Adipose tissue (tissue), 3 donors: ENCODE results near the gene SH3RF1. TPM values are rescaled to one million over a fixed set of nuclear protein-coding genes. Genes with fewer than 3 reads are reported as not detected.

ENCODE experiments used
- H3K27ac ChIP-seq: one replicate; pipeline ENCODE4 v1.5.1; 2013; ENCODE audit warnings: low read depth, low read length
- WGBS, 3 donors: extraction: QIAGEN DNeasy Blood & Tissue Kit; methylation state at CpG; one replicate each; pipeline ENCODE4 v1.1.7; 2013; 5-methylcytosine and 5-hydroxymethylcytosine counted together
- polyA plus RNA-seq, 3 donors: library from polyadenylated mRNA; stranded (reverse); fragments of 200-250 nt; gene quantifications; one replicate each; pipeline ENCODE4 v1.2.3, GENCODE V29; 2013
- donor health status: healthy with polysubstance abuse.
- donor health status: Bipolar disorder and iron deficiency.
- donor health status: healthy.

SH3RF1 gene
- polyA plus RNA-seq, 3 donors, result 3.7 to 8.1 (median 7.5) TPM

DNA sequence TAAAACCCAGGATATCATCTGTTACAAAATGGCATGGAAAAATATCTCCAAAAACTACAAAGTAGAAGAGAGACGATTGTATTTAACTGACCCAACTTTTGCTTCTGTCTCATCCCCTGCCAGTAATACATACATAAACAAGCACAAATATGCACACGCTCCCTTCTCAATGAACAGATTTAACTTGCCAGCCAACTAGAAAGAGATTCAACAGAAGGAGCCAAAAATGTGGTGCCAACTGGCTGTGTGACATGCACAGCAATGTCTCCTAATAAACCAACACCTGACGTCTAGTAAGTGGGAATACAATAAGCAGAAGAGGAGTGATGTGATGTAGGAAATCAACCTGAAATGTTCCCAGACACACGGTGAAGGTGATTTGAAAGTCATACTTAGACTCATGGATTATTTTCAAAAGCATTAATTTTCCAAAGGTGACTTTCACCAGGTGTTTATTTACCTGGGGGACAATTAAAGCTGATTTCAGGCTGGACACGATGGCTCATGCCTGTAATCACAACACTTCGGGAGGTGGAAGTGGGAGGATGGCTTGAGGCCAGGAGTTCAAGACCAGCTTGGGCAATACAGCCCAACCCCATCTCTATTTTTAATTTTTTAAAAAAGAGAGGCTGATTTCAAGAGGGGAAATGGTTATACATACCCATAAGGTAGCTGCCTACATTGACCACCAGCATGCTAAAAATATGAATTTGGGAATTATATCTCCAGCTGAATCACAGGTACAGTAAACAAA is 33.7 kb downstream of the SH3RF1 start:
- H3K27ac ChIP-seq, result no peak overlapping the region
- whole genome bisulfite sequencing, 3 donors, result 30 to 55% (median 49%) methylated on average over 6 of the region's 6 CpGs

DNA sequence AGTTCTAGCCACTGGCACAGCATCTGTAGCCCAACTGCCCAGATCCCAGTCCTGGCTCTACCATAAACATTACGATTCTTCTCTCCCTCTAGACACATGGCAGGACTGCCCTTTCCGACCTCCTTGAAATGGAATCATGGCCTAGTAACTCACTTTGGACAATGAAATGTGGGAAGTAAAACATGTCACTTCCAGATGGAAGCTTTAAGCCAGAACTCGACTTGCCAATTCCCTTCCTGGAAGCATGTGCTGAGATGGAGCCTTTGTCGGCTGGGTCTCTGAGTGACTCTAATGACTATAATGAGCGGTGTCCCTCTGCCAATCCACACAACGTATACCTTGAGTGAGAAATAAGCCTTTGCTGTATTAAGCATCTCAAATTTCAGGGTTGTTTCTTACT is 34.7 kb downstream of the SH3RF1 start:
- no peak overlapping the region for H3K27ac ChIP-seq
- 76 to 81% (median 81%) methylated on average over 6 of the region's 6 CpGs for WGBS, 3 donors

DNA sequence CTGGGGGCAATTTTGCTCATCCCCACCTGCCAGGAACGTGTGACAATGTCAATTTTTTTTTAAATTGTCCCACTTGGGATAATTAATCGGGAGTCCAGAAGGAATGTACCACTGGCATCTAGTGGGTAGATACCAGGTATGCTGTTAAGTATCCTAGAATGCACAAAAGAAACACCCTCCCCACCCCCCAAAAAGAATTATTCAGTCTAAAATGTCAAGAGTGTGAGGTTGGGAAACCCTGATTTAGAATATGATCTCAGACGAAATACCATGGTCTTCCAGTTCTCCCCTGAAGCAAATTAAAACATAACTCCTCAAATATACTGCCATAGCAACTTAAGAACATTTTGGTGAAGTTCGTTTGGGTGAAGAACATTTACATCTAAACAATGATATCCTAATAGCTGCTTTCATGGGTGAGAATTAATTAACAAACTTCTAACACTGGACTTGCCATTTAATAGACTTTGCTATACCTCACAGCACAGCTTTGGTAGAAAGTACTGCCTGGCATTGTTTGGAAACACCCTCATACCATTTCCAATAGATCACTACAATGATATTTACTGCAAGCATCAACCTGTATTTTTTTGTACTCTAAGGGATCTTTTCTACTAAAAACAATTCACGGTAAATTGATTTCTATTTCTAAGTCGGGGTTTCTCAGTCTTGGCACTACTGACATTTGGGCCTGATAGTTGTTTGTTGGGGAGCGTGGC is 36.5 kb downstream of the SH3RF1 start:
- H3K27ac ChIP-seq, result no peak overlapping the region

DNA sequence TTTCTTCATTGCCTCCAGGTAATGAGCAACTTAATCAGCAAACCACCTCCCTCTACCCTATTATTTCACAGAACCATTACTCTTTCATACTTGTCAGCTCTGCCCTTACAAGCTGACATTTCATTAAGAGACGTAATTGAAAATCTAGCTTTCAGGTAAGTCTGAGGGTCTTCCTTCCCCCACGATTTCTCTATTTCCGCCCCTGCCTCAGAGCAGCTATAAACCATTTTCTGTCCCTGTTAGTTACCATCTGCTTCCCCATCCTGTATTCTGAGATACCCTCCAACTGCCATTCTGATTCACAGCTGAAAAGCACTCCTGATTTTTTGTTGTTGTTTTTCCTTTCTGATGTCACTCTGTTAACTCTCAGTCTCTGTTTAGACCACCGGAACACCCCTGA is 37.1 kb downstream of the SH3RF1 start:
- WGBS, 3 donors, result 54 to 80% (median 57%) methylated on average over 4 of the region's 4 CpGs
- no peak overlapping the region for H3K27ac ChIP-seq

More for the DNA sequence above, 36.5 kb downstream of the SH3RF1 start:
- WGBS, 3 donors, result 78% methylated on average over 7 of the region's 7 CpGs

DNA sequence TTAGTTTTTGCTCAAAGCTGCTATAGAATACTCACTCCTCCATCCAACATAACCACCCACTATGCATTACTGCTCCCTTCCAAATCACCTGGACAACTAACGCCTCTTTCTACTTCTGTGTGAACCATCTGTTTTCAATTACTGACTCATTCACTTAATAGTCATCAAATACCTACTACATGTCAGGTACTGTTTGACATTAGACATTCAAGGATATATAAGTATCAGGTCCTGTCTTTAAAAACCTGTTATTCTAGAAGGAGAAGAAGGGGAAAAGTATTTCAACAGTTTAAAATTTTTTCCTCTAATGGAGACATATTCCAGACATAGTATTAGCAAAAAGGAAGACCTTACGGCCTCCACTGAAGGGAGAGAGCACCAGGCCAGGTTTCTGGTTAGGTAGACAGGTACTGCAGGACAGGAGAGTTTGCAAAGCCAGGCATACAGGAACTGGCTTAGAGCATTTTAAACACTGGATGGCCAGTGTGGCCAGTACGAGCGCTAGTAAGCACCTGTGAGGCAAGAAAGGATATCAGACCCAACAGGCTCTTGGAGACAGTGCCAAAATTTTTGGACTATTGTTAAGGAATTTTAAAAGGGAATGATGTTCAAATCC is 39.0 kb downstream of the SH3RF1 start:
- WGBS, 3 donors, result 85 to 96% (median 86%) methylated on average over 4 of the region's 4 CpGs
- H3K27ac ChIP-seq, result no peak overlapping the region

DNA sequence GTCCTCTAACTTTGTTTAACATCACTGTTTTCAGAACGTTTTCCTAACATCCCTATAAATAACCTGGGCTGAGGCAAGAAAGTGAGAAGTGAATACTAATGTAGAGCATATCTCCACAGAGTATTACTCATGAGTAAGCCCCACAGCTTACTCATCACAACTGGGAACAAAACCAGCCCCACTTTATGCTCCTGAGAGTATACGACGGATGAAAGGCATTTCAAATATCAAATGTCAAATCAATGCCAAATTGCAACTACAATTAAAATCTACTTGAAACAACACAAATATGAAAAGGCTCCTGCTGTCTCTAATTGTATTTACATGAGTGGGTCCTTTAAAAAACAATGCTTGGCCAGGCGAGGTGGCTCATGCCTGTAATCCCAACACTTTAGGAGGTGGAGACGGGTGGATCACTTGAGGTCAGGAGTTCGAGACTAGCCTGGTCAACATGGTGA is 41.2 kb downstream of the SH3RF1 start:
- H3K27ac ChIP-seq, result no peak overlapping the region
- 59 to 63% (median 60%) methylated on average over 6 of the region's 6 CpGs for WGBS, 3 donors

DNA sequence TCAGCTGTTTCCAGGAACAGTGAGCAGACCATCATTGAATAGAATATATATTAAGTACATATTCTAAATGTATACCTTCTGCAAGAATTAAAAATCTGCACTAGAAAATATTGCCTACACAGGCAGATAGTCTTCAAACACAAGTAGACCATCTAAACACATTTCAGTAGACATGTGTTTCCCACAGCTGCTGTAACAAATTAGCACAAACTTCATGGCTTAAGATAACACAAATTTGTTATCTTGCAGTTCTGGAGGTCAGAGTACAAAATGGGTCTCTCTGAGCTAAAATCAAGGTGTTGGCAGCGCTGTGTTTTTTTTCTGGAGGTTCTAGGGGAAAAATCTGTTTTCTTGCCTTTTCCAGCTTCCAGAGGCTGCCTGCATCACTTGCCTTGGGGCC is 42.7 kb downstream of the SH3RF1 start:
- WGBS, 3 donors, result 95 to 100% (median 96%) methylated on average over 1 of the region's 1 CpG
- H3K27ac ChIP-seq, result no peak overlapping the region

DNA sequence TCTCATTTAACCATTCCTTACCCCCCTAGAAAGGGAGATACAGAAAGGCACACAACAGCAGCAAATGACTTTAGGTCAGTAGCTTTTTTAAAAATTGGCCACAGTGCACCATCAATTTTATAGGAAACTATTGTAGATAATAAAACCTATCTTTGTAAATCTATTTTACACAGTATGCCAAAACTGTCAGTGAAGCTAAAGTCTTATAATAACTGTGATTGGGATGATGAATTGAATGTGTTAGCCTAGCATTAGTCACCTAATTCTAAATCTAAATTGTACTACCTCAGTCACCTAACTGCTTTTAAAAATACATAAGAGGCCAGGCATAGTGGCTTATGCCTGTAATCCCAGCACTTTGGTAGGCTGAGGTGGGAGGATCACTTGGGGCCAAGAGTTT is 44.2 kb downstream of the SH3RF1 start:
- H3K27ac ChIP-seq, result no peak overlapping the region

DNA sequence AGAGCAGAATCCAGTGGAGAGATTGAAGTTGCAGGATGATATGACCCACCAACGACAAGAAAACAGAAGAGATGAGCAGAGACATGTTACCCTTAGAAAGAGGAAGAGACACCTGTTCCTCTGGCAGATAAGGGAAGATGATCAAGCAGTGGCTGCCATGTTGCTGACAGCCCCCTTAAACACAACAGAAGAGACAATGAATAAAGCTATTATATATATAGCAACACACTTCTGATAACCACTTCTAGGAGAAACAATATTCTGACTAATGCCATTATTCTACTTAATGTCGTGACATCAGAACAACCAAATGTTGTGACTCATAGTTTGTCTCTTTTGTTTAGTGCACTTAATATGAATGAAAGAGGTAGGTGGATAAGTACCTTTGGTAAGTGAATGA is 44.9 kb downstream of the SH3RF1 start:
- no peak overlapping the region for H3K27ac ChIP-seq
- WGBS, 3 donors, result 46 to 64% (median 47%) methylated on average over 2 of the region's 2 CpGs

DNA sequence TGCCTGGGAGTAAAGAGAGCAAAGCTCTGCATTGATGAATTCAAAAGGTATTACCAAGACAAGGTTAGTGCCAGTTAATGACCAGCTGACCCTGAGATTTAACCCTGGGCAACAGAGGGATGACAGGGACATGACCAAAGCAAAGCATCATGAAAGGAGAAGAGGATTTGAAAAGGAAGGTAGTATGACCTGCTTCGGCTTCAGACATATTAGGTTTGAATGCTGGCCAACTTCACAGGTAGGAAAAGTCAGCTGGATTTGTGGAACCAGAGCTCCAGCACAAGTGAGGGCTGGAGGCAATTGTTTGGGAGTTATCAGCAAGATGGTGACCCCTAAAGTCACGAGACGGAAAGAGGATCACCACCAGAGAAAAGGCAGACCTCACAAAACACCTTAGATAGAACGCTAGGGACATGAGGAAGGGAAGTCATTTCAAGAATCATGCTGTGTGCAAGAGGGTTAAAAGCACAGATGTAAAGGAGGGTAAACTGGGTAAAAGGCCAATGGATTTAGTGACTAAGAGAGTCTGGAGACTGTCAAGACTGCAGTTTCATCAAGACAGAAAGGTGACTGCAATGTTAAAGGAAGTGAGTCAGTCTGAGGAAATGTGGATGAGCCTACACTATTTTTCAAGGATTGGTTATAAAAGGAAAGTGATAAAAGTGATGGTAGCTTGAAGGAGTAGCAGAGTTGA is 45.6 kb downstream of the SH3RF1 start:
- WGBS, 3 donors, result 88 to 94% (median 90%) methylated on average over 4 of the region's 4 CpGs
- no peak overlapping the region for H3K27ac ChIP-seq

DNA sequence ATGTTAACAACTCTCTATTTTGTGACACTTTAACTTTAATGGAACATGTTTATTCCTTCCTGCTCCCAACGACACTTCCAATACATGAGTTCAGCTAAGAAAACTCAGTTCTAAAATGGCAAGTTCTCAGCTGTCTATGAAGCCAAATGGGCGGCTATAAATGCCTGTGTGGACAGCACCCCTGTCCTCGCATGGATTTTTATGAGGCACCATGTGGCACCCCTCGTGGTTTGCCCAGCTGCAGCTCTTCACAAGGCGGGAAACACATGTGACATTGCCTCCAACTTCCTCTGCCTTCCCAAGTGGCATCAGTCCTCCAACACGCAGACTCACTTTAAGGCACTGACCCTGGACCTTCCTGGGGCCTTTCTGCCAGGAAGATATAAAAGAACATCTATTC is 48.0 kb downstream of the SH3RF1 start:
- no peak overlapping the region for H3K27ac ChIP-seq
- WGBS, 3 donors, result 68 to 82% (median 81%) methylated on average over 6 of the region's 6 CpGs

DNA sequence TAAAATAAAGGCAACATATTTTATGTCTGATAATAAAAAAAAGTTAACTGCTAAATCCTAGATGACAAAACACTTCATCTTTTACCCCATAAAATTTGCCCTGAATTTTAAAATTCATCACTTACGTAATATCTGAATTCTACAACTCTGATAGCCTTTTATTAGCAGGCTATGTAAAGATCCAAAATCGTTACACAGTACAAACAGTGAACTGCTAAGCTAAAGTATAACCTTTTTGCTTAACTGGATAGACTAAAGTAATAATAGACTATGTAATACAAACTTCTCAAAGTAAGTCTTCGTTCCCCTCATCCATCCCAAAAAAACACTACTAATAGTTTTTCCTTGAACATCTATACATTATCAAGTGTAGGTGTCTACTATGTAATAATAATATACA is 49.1 kb downstream of the SH3RF1 start:
- WGBS, 3 donors, result 87 to 90% (median 88%) methylated on average over 3 of the region's 3 CpGs
- H3K27ac ChIP-seq, result no peak overlapping the region

DNA sequence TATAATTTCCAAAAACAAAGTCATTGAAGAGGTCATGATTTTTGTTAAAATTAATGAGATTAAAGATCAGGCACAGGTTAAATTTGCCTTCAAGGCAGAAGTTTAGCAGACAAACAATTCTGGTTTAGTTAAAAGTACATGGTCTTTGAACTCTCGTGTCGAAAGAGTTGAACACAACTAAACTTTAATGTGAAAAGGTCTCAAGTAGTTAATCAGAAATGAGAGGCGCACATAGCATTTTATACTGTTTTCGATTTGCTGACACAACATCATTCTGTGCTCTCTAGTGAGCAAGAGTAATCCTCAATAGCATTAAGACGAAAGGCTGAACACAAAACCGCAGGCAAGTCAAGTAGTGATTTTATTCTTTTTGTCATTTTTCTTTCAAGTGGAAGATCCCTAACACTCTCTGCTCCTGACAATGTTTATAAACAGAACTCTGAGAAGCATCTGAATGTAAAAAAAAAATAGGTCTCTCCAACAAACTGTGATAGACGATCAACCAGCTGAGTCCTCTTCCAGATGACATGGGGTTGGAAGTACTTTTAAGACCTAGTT is 49.8 kb downstream of the SH3RF1 start:
- 82 to 85% (median 85%) methylated on average over 7 of the region's 7 CpGs for WGBS, 3 donors
- H3K27ac ChIP-seq, result no peak overlapping the region

DNA sequence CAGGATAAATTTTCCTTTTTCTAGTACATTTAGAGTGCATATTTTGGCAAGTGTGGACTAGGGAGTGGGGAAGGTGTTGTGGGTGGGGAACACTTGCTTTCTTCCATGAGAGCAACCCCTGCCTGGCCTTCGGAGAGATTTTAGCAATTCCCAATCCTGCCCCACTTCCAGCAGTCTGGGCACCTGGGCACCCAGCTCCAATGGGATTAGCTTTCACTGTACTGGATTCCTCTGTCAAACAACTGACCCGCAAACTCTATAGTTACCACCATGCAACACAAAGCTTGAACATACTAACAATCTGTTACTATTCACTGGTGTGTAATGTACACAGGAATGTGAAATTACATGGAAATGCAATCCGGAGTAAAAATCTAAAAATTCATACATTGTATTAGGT is 50.3 kb downstream of the SH3RF1 start:
- H3K27ac ChIP-seq, result no peak overlapping the region
- WGBS, 3 donors, result 91 to 98% (median 97%) methylated on average over 3 of the region's 3 CpGs

DNA sequence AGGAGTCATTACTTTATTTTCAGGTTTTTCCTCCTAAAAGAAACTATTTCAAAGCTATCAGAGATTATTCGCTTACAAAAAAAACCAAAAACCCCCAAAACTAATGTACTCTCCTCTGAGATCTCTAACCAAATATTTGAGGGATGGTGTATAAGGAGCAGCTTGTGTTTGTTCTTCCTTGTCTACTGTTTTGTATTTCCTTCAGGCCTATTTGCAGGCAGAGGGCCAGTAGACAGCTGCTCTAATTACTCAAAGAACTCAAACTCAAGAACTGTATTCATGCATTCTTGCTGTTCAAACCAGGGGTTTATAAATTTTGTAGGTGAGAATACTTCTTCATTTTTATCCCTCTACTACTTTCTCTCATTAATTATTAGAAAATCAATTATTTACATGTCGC is 51.3 kb downstream of the SH3RF1 start:
- no peak overlapping the region for H3K27ac ChIP-seq
- WGBS, 3 donors, result 41 to 85% (median 85%) methylated on average over 2 of the region's 2 CpGs

DNA sequence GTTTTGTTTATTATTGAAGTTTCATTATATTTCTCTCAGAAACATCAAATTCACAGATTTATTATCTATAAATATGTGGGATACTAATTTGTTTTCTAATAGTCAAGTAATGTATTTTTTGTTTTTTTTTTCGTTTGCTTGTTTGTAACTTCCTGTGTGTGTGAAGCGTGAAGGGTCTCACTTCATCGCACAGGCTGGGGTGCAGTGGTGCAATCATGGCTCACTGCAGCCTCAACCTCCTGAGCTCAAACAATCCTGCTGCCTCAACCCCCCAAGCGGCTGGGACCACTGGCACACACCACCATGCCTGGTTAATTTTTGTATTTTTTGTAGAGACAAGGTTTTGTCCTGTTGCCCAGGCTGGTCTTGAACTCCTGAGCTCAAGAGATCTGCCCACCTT is 55.1 kb downstream of the SH3RF1 start:
- H3K27ac ChIP-seq, result no peak overlapping the region
- WGBS, 3 donors, result 72 to 83% (median 76%) methylated on average over 4 of the region's 4 CpGs

DNA sequence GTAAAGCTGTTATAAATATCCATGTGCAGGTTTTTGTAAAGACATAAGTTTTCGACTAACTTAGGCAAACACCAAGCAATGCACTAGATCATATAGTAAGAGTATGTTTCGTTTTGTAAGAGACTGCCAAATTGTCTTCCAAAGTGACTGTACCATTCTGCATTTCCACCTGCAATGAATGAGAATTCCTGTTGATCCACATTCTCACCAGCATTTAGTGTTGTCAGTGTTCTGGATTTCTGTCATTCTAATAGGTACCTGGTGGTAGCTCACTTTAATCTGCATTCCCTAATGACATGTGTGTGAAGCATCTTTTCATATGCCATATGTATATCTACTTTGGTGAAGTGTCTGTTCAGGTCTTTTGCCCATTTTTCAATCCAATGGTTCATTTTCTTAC is 57.8 kb downstream of the SH3RF1 start:
- no peak overlapping the region for H3K27ac ChIP-seq
- 83 to 89% (median 86%) methylated on average over 2 of the region's 2 CpGs for WGBS, 3 donors

DNA sequence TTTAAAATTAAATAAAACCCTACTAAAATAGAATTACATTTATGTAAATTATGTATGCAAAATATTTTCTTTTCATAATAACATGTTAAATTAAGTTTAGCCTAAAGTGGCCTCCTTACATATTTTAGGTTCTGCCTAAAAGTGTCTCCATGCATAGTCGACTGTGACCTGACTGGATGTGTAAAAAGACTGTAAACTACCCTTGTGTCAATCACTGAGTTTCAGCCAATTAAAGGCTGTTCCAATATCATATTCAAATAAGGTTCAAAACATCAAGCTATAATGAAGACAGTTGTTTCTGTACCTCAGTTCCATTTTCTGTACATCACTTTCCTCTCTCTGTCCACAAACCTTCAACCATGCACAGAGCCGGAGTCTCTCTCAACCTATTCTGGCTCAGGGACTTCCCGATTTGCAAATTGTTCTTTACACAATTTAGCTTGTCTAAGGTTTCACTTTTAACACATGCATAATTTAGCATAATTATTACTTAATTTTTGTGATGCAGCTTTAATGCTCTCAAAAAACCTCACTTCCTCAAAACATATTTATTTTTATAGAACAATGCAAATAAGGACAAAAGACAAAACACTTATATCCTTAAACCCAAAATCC is 60.1 kb downstream of the SH3RF1 start:
- H3K27ac ChIP-seq, result no peak overlapping the region
- WGBS, 3 donors, result 73 to 89% (median 85%) methylated on average over 3 of the region's 3 CpGs
